Activated T-cell treated with anti-CD3 and anti-CD28 coated beads, Interleukin-2, amount 50 U/mL, for 72 hours (primary cell): ENCODE measurements around the gene FBXO31. TPM values are rescaled to one million over a fixed set of nuclear protein-coding genes. Genes with fewer than 3 reads are reported as not detected.

Experiments used
- ATAC-seq, 2 donors: fragments of 150-1000 bp; cut with Tn5 transposase; replicated peaks in 1 of 2; 2 replicates each; pipeline ENCODE4 v1.10.0; 2021; ENCODE audit warnings: moderate library complexity in 2 of 2, mild to moderate bottlenecking in 1 of 2
- DNase-seq, 2 donors: peaks; one replicate each; pipeline ENCODE4 v3.0.0; 2021 to 2022; ENCODE audit warnings: mixed read lengths in 1 of 2
- H3K27ac Mint-ChIP-seq: one replicate; pipeline ENCODE4 v1.8.0; 2022; ENCODE audit warnings: mild to moderate bottlenecking, moderate library complexity, mixed read lengths
- H3K27me3 Mint-ChIP-seq: one replicate; pipeline ENCODE4 v1.8.0; 2022; ENCODE audit warnings: low read depth, mixed read lengths
- H3K36me3 Mint-ChIP-seq, 2 donors: one replicate each; pipeline ENCODE4 v1.8.0; 2022; ENCODE audit warnings: mixed read lengths in 2 of 2, mild to moderate bottlenecking in 1 of 2; ENCODE audit not compliant: insufficient read depth in 2 of 2
- H3K4me1 Mint-ChIP-seq: one replicate; pipeline ENCODE4 v1.8.0; 2022; ENCODE audit warnings: low read depth, mixed read lengths
- H3K4me3 Mint-ChIP-seq, 2 donors: one replicate each; pipeline ENCODE4 v1.8.0; 2022; ENCODE audit warnings: mild to moderate bottlenecking in 2 of 2, mixed read lengths in 2 of 2, moderate library complexity in 2 of 2
- H3K9me3 Mint-ChIP-seq, 2 donors: one replicate each; pipeline ENCODE4 v1.8.0; 2022; ENCODE audit warnings: mixed read lengths in 2 of 2
- total RNA-seq, 2 donors: library from RNA; stranded (reverse); gene quantifications; one replicate each; pipeline ENCODE4 v1.2.3, GENCODE V29; 2022

FBXO31 gene
- total RNA-seq, 2 donors from 2014 or later: 33.7 to 36.8 TPM

DNA sequence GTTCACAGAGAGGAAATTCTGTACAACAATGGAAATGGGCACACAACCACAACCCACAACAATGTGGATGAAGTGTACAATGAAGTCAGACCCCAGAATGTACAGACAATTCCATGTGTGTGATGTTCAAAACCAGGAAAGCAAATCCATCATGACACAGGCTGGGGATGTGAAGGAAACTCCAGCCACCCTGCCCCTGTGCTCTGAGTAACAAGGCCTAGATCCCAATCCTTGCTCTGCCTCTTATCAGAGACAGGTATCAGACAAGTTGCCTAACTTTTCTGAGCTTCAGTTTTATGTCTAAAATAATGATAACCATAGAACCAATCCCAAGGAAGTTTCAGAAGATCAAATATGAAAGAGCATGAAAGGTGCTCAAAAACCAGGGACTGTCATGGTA is 64.6 kb downstream of the FBXO31 start:
- H3K27ac Mint-ChIP-seq: peak overlapping the region; percentile 81
- H3K27me3 Mint-ChIP-seq: no peaks in the 10 kb centered on the region
- peaks cover 24% of the 10 kb centered on the region for H3K4me1 Mint-ChIP-seq
- DNase-seq: no peak
- ATAC-seq: no peak
- peak overlapping the region; percentile 74 to 89 for H3K4me3 Mint-ChIP-seq
- H3K36me3 Mint-ChIP-seq: peaks cover 2 to 6% of the 10 kb centered on the region in 2 donors
- no peaks in the 10 kb centered on the region for H3K9me3 Mint-ChIP-seq

DNA sequence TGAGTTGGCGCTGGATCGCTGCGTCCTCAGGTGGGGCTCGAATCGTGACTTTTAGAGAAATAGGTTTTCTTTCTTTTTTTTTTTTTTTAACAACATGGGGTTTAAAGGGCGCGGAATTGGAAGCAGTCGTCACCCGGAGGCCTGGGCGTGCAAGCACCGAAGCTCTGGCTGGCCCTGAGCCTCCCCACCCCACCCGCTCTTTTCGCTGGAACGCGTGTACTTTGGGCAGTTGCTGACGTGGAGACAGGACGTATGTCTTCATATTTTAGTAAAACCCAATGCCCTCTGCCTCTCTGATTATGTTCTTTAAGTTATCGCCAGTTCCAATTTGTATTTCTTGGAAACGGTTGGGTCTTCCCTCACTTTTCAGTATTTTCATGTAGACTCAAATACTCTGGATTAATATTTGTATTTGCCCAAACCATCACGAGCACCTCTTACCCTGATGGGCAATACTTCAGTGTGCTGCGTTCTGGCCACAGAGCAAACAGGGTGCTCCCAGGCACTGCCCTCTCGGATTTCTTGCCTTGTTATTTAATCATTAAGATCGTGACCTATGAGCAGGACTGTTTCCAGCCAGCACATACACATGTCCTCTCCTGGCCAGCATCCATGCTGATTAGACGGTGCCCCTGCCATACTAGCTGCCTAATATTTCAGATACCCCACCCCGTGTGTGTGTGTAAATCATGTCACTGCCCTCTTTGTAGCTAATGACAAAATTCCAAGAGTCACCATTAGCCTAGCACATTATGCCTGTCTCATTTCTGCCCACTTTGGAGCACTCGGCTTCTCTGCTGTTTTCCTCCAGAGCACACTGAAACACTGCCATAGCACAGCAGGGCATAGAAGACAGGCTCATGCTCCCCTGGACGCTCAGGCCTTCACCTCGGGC is 65.6 kb downstream of the FBXO31 start:
- Mint-ChIP-seq H3K4me1 (peaks cover 30% of the 10 kb centered on the region), H3K4me3 (peak overlapping the region; percentile 74 to 89), H3K27me3 (no peaks in the 10 kb centered on the region), H3K9me3 (no peaks in the 10 kb centered on the region), H3K27ac (peak overlapping the region; percentile 81), H3K36me3 (peaks cover 2 to 6% of the 10 kb centered on the region in 2 donors)
- ATAC-seq (peak; percentile 36 to 46), DNase-seq (peak; percentile 47 to 54)

GRCh38 chr16:87316923-87317749 is 66.4 kb downstream of the FBXO31 start, which contains the start of gene C16orf95:
Gene C16orf95 (minus strand): TSS chr16:87317392. CDS start chr16:87317242, 150 bp downstream.
- Mint-ChIP-seq H3K4me3 (peak within 1 kb of the TSS; percentile 74 to 89), H3K36me3 (peaks cover 2 to 6% of the 10 kb centered on the region in 2 donors), H3K27me3 (no peaks in the 10 kb centered on the region), H3K27ac (peak within 1 kb of the TSS; percentile 81), H3K9me3 (no peaks in the 10 kb centered on the region), H3K4me1 (peaks cover 32% of the 10 kb centered on the region)
- ATAC-seq: peak; percentile 96 to 97
- DNase-seq: peak; percentile 97

GRCh38 chr16:87316450-87316922 is 67.1 kb downstream of the FBXO31 start:
- no peaks in the 10 kb centered on the region for H3K9me3 Mint-ChIP-seq
- no peaks in the 10 kb centered on the region for H3K27me3 Mint-ChIP-seq
- peak overlapping the region; percentile 74 to 89 for H3K4me3 Mint-ChIP-seq
- peaks cover 32% of the 10 kb centered on the region for H3K4me1 Mint-ChIP-seq
- no peak for ATAC-seq
- no peak for DNase-seq
- peak overlapping the region; percentile 81 for H3K27ac Mint-ChIP-seq
- H3K36me3 Mint-ChIP-seq: peaks cover 2 to 6% of the 10 kb centered on the region in 2 donors

- Mint-ChIP-seq H3K4me1 (peaks cover 32% of the 10 kb centered on the region), H3K4me3 (no peak overlapping the region), H3K9me3 (no peaks in the 10 kb centered on the region), H3K27me3 (no peaks in the 10 kb centered on the region), H3K27ac (no peak overlapping the region), H3K36me3 (peaks cover 2 to 6% of the 10 kb centered on the region in 2 donors)
- ATAC-seq: no peak
- DNase-seq: no peak
Measured at GRCh38 chr16:87314990-87315420, 68.6 kb downstream of the FBXO31 start.

DNA sequence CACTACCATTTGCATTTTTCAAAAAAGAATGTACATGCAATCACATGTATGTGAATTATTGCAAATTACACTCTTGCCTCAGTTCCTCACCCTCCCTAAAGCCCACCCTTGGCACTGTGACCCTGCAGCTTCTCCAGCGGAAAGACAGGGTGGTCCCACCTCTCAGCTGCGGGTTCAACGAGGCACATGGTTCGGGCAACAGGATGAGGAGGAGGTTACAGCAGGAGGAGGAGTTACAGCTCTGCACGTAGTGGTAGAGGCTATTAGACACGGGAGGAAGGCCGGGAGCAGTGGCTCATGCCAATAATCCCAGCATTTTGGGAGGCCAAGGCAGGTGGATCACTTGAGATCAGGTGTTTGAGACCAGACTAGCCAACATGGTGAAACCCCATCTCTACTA is 71.6 kb downstream of the FBXO31 start:
- ATAC-seq (no peak), DNase-seq (no peak)
- H3K4me3 Mint-ChIP-seq: no peak overlapping the region
- H3K27me3 Mint-ChIP-seq: no peaks in the 10 kb centered on the region
- no peaks in the 10 kb centered on the region for H3K9me3 Mint-ChIP-seq
- H3K27ac Mint-ChIP-seq: no peak overlapping the region
- H3K4me1 Mint-ChIP-seq: peaks cover 26% of the 10 kb centered on the region
- H3K36me3 Mint-ChIP-seq: peaks cover 4% of the 10 kb centered on the region in 2 donors

DNA sequence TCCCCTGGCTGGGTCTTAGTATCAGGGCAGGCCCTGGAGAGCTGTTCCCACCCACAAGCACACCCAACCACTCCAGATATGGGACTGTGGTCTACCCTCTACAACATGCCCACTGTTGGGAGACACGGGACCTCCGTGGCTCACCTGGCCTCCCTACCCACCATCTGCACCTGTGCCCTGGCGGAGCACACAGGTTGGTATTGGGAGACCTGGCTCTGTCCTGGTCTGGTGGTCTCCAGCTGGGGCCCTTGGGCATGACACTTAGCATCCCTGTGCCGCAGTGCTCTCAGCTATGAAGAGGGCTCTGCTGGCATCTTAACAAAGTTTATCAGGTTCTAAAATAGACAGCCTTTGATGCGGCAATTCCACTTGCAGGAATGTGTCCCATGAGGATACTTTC is 72.2 kb downstream of the FBXO31 start:
- no peak for DNase-seq
- peaks cover 4% of the 10 kb centered on the region in 2 donors for H3K36me3 Mint-ChIP-seq
- no peak overlapping the region for H3K27ac Mint-ChIP-seq
- no peak overlapping the region for H3K4me3 Mint-ChIP-seq
- peaks cover 22% of the 10 kb centered on the region for H3K4me1 Mint-ChIP-seq
- no peaks in the 10 kb centered on the region for H3K27me3 Mint-ChIP-seq
- no peak for ATAC-seq
- no peaks in the 10 kb centered on the region for H3K9me3 Mint-ChIP-seq

GRCh38 chr16:87310610-87311009 is 73.0 kb downstream of the FBXO31 start:
- DNase-seq (no peak), ATAC-seq (no peak)
- no peaks in the 10 kb centered on the region for H3K9me3 Mint-ChIP-seq
- H3K27ac Mint-ChIP-seq: no peak overlapping the region
- H3K4me1 Mint-ChIP-seq: peaks cover 15% of the 10 kb centered on the region
- no peaks in the 10 kb centered on the region for H3K27me3 Mint-ChIP-seq
- H3K36me3 Mint-ChIP-seq: peaks cover 4% of the 10 kb centered on the region in 2 donors
- no peak overlapping the region for H3K4me3 Mint-ChIP-seq

DNA sequence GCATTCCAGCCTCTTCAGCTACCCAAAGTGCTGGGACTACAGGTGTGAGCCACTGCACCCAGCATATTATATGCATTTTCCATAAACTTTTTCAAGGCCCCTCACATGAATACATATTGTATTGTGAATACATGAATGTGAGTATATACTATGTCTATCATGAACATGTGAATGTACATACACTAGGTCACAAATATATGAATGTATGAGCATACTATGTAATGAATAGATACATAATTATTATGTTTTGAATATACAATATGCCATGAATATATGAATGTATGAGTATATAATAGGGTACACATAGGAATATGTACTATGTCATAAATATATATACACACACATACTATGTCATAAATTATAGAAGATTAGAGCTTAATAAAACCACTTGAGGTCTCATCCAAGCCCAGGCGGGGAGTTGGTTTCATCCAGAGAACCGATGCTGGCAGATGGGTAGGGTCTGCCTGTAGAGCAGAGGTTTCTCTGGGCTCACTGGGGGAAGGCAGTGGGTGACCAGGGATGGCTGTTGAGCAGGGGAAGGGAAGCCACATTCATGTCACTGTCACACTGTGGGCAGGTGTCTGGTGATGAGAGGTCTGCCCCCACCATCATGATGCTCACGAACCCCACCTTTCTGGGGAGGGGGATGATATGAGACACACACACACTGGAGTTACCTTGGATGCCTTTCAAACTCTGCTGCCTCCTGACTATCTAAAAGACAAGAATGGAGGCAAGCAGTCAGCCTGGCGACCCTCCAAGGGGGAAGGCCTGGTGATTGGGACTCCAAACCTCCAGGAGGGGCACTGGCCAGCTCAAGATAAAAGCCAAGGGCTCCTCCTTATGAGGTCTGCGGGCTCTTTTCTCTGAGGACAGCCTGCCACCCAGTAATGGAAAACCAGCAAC is 73.7 kb downstream of the FBXO31 start:
- DNase-seq (no peak), ATAC-seq (no peak)
- Mint-ChIP-seq H3K4me3 (no peak overlapping the region), H3K4me1 (peaks cover 15% of the 10 kb centered on the region), H3K36me3 (peaks cover 4% of the 10 kb centered on the region in 2 donors), H3K27ac (peak overlapping the region; percentile 28), H3K27me3 (no peaks in the 10 kb centered on the region), H3K9me3 (no peaks in the 10 kb centered on the region)

- Mint-ChIP-seq H3K36me3 (peaks cover 4% of the 10 kb centered on the region in 2 donors), H3K27ac (no peak overlapping the region), H3K9me3 (no peaks in the 10 kb centered on the region), H3K4me3 (no peak overlapping the region), H3K4me1 (peaks cover 20% of the 10 kb centered on the region), H3K27me3 (no peaks in the 10 kb centered on the region)
- ATAC-seq (peak; percentile 99 to 100), DNase-seq (peak; percentile 50 to 64)
Measured at GRCh38 chr16:87308826-87309225, 74.8 kb downstream of the FBXO31 start.

- H3K36me3 Mint-ChIP-seq: peaks cover 4% of the 10 kb centered on the region in 2 donors
- no peaks in the 10 kb centered on the region for H3K9me3 Mint-ChIP-seq
- DNase-seq (no peak), ATAC-seq (no peak)
- H3K4me3 Mint-ChIP-seq: no peak overlapping the region
- H3K27ac Mint-ChIP-seq: no peak overlapping the region
- H3K27me3 Mint-ChIP-seq: no peaks in the 10 kb centered on the region
- peaks cover 25% of the 10 kb centered on the region for H3K4me1 Mint-ChIP-seq
Measured at GRCh38 chr16:87306516-87306915, 77.1 kb downstream of the FBXO31 start.
